GM19035 (cell line): ENCODE data around the gene SORCS2.

Experiments used
- ATAC-seq: cut with Tn5 transposase; IDR thresholded peaks from one replicate; pipeline ENCODE4 v1.9.1; 2021; ENCODE audit not compliant: unreplicated experiment

Gene SORCS2

DNA sequence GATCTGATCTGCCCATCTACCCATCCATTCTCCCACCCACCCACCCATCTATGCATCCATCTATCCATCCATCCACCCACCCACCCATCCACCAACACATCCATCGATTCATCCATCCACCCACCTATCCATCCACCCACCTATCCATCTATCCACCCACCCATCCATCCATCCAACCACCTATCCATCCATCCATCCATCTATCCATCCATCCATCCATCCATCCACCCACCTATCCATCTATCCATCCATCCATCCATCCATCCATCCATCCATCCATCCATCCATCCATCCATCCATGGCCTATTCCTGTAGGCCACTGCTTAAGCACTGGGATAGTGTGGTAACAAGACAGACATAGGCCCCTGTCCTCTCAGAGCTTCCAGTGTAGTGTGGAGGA, 69.8 kb downstream of the SORCS2 start:
- ATAC-seq: no peak

DNA sequence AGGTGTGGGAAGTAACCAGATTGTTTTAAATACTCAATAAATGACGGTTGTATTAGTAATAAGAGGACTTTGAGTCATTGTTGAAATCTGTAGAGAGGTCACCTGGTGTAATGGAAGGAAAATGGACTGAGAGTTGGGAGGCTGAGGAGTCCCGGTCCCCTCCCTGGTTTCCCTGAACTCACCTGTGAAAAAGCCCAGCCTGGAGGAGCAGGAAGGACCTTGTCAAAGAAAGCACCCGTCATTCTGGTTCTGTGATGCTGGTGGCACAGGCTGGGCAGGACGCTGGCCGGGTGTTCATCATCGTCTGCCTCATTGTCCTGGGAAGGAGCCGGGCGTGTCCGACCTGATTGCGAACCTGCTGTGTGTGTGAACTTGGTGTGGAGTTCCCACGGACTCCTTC, 70.8 kb downstream of the SORCS2 start:
- ATAC-seq: no peak

GRCh38 chr4:7264694-7265093, 72.4 kb downstream of the SORCS2 start:
- no peak for ATAC-seq

GRCh38 chr4:7266525-7267292, 74.4 kb downstream of the SORCS2 start:
- no peak for ATAC-seq

DNA sequence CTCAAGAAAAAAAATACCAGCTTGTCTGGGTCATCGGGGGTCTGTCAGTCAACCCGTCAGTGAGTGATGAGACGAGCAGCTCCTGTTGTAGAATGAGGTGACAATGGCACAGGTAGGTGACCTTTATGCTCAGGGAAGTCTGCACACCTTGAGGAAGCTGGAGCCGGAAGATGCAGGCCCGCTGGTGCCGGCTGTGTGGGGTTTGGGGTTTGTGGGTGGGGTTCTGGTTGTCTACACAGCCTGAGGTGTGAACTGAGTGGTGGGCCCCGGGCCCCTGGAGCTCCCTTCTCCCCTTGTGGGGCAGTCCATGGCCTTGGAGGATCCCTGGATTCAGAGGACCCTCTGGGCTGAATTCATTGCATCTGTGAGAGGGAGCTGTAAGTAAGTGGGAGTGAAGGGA, 75.5 kb downstream of the SORCS2 start:
- ATAC-seq: no peak

GRCh38 chr4:7268941-7269340, 76.6 kb downstream of the SORCS2 start:
- no peak for ATAC-seq

DNA sequence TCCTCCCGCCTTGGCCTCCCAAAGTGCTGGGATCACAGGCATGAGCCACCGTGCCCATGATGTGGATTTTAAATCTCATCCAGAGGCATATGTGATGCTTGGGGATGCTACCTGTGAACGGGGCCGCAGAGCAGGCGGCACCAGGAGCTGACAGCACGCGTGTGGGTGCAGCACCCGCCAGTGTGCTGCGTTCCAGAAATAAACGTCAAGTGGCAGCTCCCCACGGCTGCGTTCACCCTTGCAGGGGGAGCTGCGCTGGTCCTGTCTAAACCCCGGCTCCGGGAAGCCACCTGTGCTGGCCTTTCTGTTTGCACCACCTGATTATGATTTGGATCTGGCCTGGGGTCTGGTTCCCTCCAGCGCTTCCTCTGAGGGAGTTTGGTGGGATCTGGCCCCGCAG, 77.8 kb downstream of the SORCS2 start:
- no peak for ATAC-seq

- no peak for ATAC-seq
Measured at GRCh38 chr4:7272404-7272803, 80.1 kb downstream of the SORCS2 start.

DNA sequence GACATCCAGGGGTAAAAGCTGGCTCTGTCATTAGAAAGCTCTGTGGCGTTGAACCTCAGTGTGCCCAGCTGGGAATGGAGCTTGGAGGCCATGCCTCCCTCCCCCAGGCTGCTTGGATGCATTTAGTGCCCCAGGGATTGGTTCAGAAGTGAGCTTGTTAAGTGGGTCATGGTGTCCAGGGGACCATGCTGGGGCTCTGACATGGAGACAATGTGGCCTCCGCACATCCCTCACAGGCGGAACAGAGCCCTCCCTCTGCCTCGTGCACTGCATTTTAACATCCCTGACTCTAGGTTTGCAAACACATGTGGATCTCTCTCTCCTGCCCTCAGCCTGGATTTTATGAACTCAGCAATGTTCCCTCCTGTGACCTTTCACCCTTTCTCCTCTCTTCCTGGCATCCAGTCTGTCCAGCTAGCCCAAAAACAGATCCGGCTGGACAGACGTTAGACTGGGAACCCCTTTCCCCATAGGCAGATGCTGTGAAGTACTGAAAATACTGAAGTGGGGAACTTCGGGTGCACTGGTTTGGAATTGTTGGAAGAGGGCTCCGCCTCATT, 81.5 kb downstream of the SORCS2 start:
- ATAC-seq: no peak

- no peak for ATAC-seq
Measured at GRCh38 chr4:7275067-7275466, 82.7 kb downstream of the SORCS2 start.

DNA sequence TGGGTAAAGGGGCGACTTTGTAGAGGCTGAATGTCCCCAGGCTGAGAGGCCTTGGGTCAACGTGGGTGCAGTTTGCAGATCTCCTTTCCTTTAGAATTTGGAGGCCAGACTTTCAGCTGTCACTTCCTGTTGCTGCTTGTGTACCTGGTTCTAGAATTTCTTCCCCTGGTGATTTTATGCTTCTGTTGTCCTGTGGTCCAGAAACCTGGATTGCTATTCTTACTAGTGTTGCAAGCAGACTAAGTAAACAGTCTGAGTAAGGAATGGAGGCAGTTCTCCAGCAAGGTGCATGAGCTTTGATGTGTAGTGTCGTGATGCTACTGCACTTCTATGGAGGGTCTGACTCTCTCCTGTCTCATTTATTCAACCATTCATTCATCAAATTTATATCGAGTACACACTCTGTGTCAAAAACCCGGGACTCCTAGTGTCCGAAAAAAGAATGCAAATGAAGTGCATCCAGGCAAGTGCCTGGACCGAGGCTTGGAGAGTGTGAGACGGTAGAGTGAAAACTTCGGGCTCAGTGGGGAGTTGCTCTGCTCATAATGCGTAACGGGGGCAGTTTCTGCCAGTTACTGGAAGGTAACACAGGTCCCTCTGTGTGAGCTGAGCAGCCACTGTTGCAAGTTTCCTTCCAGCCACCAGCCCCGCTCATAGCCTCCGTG, 83.3 kb downstream of the SORCS2 start:
- ATAC-seq: no peak

DNA sequence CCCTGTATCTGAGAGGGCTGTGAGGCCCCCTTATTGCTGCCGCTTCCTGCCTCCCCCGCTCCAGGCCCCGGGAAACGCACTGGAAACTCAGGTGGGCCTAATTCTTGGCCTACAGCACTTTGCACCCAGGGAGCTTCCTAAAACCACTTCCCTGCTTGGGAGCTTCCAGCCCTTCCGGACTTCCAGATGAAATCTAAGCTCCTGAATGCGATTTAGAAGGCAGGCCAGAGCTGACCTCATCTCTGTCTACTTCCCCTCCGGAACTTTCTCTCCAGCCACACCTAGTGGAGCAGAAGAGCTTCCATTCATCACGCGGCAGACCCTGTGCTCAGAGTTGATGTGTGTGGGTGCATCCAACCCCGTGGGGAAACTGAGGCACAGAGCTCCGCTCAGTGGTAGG, 84.2 kb downstream of the SORCS2 start:
- ATAC-seq: no peak

- no peak for ATAC-seq
Measured at GRCh38 chr4:7278071-7278765, 85.9 kb downstream of the SORCS2 start.

DNA sequence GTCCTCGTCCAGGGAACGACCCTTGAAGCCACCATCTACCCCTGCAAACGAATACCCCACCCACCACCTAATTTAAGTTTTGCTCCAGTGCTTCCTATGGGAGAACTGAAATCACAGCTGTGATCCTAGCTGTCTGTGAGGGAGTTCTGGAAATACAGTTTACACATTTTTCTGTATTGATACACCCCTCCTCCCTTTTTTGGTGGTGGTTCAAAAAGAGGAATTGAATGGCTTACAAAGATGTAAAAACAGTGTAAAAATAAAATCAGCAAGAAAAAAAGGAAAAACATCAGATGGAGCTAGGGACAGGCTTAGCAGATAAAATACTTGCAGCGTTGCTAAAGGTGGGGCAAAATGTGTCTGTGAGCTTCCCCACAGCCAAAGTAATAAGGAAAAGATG, 86.6 kb downstream of the SORCS2 start:
- no peak for ATAC-seq

GRCh38 chr4:7279902-7280301, 87.6 kb downstream of the SORCS2 start:
- ATAC-seq: no peak

DNA sequence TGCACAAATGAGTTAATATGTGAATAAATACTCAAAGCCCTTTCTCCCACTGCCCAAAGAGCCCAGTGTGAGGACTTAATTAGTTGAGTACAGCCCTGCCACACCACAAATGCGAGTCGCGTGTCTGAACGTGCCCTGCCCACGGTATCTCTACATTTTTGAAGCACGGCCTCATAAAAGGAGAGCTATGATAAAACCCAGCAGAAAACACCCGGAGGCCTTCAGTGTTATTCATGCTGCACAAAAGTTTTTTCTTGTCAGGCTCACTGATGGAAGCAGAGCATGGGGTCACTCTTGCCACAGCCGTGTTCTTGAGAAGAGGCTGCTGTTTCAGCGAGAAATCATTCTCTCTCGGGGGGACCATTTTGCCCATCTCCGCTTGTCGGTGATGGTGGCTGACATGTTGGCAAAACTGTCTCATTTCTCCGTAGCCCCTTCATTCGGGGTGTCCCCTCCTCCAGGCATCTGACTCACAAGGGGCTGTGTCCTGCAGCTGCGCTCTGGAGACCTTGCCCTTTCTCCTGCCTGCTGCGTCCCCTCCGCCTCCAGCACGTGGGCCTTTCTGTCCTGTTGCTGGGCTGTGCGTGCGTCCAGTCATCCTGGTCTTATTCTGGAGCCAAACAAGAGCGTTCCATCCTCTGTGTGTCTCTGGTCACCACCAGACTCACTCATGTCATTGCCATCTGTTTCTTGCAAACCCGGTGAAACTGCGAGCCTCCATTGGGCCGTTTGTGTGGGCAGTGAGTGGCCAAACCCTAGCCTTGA, 88.8 kb downstream of the SORCS2 start:
- no peak for ATAC-seq

DNA sequence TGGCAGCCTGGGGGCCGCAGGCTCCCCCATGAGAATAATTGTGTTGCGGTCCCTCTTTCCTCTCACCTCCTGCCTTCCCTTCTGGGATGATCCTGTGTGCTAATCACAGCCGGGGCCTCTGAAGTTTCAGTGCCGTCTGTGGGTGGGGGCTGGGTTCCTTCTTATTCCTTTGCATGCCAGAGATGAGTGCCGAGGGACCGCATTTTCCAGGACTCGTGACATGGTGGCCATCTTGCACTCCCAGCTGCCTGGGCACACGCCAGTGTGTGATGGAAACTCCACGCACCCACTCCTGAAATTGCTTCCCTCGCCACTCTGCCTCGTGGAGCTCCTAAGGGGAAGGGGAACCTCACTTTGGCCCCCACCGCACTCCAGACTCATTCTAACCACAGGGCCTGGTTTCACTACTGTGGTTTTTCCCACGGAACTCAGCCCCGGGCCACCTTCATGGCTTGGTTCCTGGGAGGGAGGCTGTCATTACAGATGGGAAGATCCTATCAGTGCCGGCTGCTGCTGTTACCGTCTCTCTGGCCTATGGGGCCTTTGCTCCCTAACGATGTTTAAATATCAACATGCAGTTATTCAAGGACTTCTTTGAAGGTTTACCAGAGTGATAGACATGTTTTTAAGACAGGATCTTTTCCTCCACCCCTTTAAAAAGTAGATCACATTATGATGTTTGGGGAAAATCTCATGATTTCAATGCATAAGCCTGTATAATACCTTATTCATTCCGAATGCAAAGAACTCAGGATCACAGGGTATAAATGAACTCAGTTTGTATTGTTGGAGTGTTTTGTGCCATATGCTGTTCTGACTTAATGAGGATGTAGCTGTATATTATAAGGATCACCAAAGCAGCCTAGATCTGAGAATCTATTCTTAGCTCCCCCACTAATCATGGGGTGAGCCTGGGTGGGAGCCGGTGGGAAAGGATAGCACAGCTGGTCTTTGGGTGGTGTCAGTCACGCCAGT, 89.6 kb downstream of the SORCS2 start:
- ATAC-seq: no peak

- ATAC-seq: no peak
Measured at GRCh38 chr4:7282786-7283440, 90.6 kb downstream of the SORCS2 start.
